Medulla oblongata (tissue), 1 donor: ENCODE data around the gene WSCD2.
"Not testable (repeated sequence)": the region's sequence is repeated elsewhere in the genome, so short reads cannot be mapped to it uniquely, and the experiment has no call there.

ENCODE experiments used
- DNase-seq: peaks from one replicate; pipeline ENCODE4 v3.0.0-alpha.2; 2015; ENCODE audit errors: extremely low spot score

Gene WSCD2

GRCh38 chr12:108196921-108197320 is 67.8 kb downstream of the WSCD2 start:
- no peak for DNase-seq

GRCh38 chr12:108198043-108198442 is 69.0 kb downstream of the WSCD2 start:
- DNase-seq = no peak

DNA sequence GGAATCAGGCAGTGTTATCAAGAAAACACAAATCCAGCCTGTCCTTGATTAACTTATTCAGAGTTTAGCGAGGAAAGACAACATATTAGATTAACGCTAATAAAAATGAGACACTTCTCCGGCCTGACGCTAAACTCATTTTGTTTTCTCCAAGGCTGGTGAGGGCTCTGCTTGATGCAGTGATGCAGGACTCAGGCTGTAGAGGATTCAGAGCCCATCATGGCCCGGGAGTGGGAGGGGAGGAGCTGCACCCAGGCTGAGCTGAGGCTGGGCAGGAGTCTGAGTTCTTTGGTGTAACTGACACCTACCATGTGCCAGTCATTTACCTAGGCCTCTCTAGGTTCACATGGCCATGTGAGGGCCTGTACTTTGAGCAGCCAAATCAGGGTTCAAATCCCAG is 70.0 kb downstream of the WSCD2 start:
- DNase-seq = no peak

DNA sequence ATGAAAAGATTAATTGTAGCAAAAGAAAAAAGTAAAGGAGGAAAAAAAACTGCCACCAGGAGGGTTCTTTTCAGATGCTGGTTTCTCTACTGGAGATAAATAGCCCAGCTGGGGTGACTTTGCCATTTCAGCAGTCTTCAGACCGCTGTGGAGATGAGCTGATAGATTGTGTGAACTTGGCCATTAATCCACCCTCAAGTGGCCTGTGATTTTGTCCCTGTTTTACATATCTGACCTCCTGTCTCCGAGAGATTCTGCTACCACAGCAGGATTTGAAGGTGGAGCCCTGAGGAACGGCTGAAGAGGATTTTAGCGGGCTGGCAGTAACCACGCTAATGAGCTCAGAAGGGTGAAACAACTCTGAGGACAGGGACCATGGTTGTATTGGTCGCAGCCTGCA is 72.7 kb downstream of the WSCD2 start:
- DNase-seq = no peak

DNA sequence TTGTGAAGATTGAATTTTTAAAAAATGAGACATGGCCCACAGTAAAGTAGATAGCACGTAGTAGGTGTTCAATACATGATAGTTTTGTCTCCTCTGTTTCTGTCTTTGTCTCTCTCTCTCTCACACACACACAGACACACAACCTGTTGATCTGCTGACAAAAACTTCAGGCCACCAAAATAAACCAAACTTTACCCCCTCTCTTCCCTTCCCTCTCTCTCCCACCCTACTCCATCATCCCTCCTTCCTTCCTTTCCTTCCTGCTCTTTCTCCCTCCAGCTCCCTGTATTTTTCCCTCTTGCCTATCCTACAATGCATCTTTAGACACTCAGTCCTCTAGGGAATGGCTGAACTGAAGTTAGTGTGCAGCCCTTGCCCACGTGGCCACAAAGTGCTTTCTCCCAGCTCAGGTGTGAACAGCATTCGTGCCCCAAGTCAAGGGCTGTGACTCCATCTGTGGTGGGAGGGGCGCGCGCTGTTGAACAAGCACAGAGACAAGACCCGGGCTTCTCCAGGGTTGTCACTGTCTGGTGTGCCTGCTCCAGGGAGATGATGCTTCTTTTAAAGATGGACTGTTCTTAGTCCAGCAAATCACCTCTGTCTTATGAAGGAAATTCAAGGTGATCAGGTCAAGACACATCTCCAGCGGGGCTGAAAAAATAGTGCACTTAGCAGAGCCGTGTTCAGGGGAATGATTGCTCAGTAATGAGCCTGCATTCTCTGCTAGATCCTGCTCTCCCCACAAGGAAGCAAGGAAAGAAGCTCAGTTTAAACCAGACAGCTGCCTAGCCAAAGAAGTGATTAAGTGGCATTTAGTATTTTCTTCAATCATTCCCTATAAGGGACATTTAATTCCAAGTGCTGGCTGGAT is 75.3 kb downstream of the WSCD2 start:
- DNase-seq = no peak

- DNase-seq = no peak
Observed at GRCh38 chr12:108205864-108206263, 76.8 kb downstream of the WSCD2 start.

DNA sequence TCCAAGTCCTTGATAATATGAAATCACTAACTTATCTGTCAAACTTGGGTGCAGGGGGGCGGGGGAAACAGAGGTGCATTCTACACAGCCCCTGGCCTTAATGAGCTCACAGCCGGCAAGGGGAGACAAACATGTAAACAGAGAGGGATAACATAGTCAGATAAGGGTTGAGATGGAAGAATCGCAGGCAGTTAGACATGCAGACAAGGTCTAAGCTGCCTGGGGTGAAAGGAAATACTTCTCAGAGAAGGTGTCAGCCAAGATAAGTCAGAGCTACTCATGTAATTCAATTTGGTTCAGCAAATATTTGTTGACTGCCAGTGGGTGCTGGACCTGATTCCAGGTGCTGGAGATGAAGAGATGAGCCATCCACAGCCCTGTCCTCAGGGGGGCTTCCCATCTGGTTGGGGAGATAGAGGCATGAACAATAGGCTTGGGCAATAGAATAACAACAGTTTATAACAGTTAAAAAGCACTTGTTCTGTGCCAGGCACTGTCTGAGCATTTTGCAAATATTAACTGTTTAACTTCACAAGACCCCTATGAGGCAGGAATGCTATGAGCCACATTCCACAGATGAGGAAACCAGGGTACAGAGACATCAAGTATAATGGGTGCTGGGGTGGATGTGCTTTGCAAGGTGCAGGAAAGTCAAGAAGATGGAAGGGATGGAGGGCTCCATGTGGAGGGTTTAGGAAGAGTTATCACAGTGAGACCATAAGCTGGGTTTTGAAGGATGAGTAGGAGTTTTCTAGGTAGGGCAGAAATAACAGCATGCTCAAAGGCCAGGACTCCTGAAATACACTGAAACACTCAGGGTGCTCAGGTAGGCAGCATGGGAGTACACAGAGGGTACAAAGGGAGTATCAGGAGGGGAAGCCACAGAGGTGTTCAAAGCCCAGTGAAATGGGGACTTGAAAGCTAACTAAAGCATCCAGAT is 79.0 kb downstream of the WSCD2 start:
- no peak for DNase-seq

DNA sequence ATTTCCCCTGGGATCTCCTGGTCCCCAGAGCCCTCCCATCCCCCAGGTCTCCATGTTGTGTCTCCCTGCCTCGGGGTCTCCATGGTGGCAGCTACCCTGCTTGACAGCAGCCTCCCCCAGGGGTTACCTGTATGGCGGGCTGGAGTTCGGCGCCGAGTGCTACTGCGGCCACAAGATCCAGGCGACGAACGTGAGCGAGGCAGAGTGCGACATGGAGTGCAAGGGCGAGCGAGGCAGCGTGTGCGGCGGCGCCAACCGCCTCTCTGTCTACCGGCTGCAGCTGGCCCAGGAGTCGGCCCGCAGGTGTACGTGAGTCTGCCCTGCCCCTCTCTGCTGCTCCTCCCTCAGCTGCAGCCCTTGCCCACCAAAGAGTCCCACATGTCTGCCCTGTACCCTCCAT is 80.9 kb downstream of the WSCD2 start:
- no peak for DNase-seq

GRCh38 chr12:108211157-108211556 is 82.1 kb downstream of the WSCD2 start:
- DNase-seq = no peak

DNA sequence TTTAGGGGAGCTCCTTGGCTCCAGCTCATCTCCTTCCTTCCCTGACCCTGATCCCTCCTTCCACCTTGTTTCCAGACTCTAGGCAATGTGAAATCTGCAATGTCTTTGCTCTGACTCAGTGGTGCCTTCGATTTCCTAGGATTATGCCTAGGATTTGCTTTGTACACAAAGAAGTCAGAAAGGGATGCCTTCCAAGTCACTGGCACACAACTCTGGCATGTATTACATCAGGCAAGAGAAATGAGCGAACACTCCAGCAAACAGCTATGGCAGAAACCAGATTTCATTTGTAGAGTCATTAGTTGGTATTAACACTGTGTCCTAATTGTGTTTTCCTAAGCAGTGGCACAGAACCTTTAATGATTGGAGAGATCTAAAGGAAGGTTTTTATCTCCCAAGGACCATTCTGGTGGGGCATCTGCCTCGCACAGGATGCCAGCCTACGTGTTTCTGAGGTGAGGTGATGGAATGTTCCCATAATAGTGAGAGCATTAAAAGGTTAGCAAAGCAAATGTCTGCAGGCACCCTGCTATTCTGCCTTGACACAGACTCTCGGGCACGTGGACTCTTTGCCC is 84.9 kb downstream of the WSCD2 start:
- no peak for DNase-seq

GRCh38 chr12:108214486-108214885 is 85.4 kb downstream of the WSCD2 start:
- DNase-seq = no peak

GRCh38 chr12:108215458-108215857 is 86.4 kb downstream of the WSCD2 start:
- DNase-seq = no peak

DNA sequence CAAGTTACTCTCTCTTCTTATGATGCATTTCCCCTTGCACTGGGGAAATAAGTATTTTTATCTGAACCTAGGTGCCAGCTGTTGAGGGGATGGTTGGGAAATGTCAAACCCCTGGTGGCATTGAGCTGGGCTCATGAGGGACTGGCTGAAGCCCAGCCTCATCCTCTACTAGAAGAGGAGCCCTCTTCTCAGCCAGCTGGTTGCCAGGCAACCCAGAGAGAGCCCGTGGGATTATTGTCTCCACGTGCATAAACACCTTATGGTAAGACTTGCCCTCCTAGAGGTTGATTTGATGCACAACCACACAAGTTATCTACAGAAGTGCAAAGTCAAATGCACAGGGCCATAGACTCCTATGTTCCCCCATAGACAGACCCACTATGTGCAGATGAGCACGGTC is 89.8 kb downstream of the WSCD2 start:
- no peak for DNase-seq

GRCh38 chr12:108225101-108225500 is 96.0 kb downstream of the WSCD2 start:
- DNase-seq = not testable (repeated sequence)

GRCh38 chr12:108226866-108227265 is 97.8 kb downstream of the WSCD2 start:
- DNase-seq = no peak

- no peak for DNase-seq
Observed at GRCh38 chr12:108228746-108229145, 99.7 kb downstream of the WSCD2 start.

- no peak for DNase-seq
Observed at GRCh38 chr12:108231109-108231905, 102.2 kb downstream of the WSCD2 start.

- no peak for DNase-seq
Observed at GRCh38 chr12:108231909-108232434, 102.9 kb downstream of the WSCD2 start.

DNA sequence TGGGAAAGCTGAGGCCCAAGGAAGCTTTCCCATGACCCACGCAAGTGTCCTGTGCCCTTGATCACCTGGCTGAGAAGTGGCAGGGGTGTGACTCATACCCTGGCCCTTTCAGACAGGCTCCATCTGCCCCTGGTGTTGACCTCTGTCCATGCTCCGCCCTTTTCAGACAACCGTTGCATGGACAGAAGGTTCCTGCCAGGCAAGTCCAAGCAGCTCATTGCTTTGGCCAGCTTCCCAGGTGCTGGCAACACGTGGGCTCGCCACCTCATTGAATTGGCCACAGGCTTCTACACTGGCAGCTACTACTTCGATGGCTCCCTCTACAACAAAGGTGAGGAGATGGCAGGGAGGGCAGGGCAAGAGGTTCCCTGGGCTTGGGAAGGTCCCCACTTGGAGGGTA is 103.5 kb downstream of the WSCD2 start:
- peak; percentile 12 for DNase-seq

- peak; percentile 40 for DNase-seq
Observed at GRCh38 chr12:108234158-108234557, 105.1 kb downstream of the WSCD2 start.
